Endodermal cell (in vitro differentiated cells): ENCODE measurements around the gene TTLL1. TPM values are rescaled to one million over a fixed set of nuclear protein-coding genes. Genes with fewer than 3 reads are reported as not detected.
"Not testable (repeated sequence)": the region's sequence is repeated elsewhere in the genome, so short reads cannot be mapped to it uniquely, and the experiment has no call there.

Experiments used
- DNase-seq: peaks from one replicate; pipeline ENCODE4 v3.0.0-alpha.2; 2017
- H3K27ac ChIP-seq: 2 replicates; pipeline ENCODE4 v1.5.1; 2013; ENCODE audit warnings: mild to moderate bottlenecking, low read depth, low read length, moderate library complexity
- H3K27me3 ChIP-seq: 2 replicates; pipeline ENCODE4 v1.6.1; 2013; ENCODE audit warnings: mild to moderate bottlenecking, low read length, moderate library complexity; ENCODE audit not compliant: insufficient read depth, control insufficient read depth, poor library complexity, severe bottlenecking
- H3K36me3 ChIP-seq: 2 replicates; pipeline ENCODE4 v1.7.0; 2013; ENCODE audit warnings: mild to moderate bottlenecking, low read length, moderate library complexity; ENCODE audit not compliant: control insufficient read depth, insufficient read depth
- H3K4me1 ChIP-seq: one replicate; pipeline ENCODE4 v1.7.0; 2013; ENCODE audit warnings: low read length; ENCODE audit not compliant: control insufficient read depth, insufficient read depth
- H3K4me3 ChIP-seq: 2 replicates; pipeline ENCODE4 v1.5.1; 2013; ENCODE audit warnings: mild to moderate bottlenecking, low read length, moderate library complexity
- H3K9ac ChIP-seq: 2 replicates; pipeline ENCODE4 v1.6.1; 2013; ENCODE audit warnings: mild to moderate bottlenecking, low read length, moderate library complexity; ENCODE audit not compliant: poor library complexity, severe bottlenecking; ENCODE audit errors: extremely low read depth
- H3K9me3 ChIP-seq: 2 replicates; pipeline ENCODE4 v1.6.1; 2013; ENCODE audit warnings: mild to moderate bottlenecking, low read length, moderate library complexity; ENCODE audit not compliant: control insufficient read depth
- H3K27ac Mint-ChIP-seq: 2 replicates; pipeline ENCODE4 v1.8.0; 2020; ENCODE audit warnings: mixed read lengths
- H3K27me3 Mint-ChIP-seq: 2 replicates; pipeline ENCODE4 v1.8.0; 2021; ENCODE audit warnings: mild to moderate bottlenecking, mixed read lengths; ENCODE audit not compliant: insufficient read depth
- H3K36me3 Mint-ChIP-seq: 2 replicates; pipeline ENCODE4 v1.8.0; 2020; ENCODE audit warnings: low read depth, mixed read lengths
- H3K4me1 Mint-ChIP-seq: 2 replicates; pipeline ENCODE4 v1.8.0; 2020; ENCODE audit warnings: mixed read lengths
- H3K4me3 Mint-ChIP-seq: 2 replicates; pipeline ENCODE4 v1.8.0; 2020; ENCODE audit warnings: mild to moderate bottlenecking, moderate library complexity, mixed read lengths
- H3K9me3 Mint-ChIP-seq: 2 replicates; pipeline ENCODE4 v1.8.0; 2020; ENCODE audit warnings: mild to moderate bottlenecking, mixed read lengths
- WGBS, 2 experiments: methylation state at CpG; one replicate each; pipeline versions ENCODE4 v1.1.5 to v1.1.7; 2013; ENCODE audit warnings: missing lambda C conversion rate in 2 of 2, mixed read lengths in 1 of 2; ENCODE audit not compliant: insufficient coverage in 1 of 2, insufficient read length in 1 of 2; 5-methylcytosine and 5-hydroxymethylcytosine counted together
- total RNA-seq, 2 donors: library from RNA; stranded (reverse); fragmentation: NEBNext Ultra II Directional in 1 of 2; extraction: Animal tissue kit (Norgen Biotek cat#: 25700) in 1 of 2; gene quantifications; 2 replicates in 1 of 2; 3 replicates in 1 of 2; pipeline ENCODE4 v1.2.1, GENCODE V29; 2021
- TF ChIP-seq, protein P1 (sequence below): fragments of 200-600 bp; sonication (generic); conservative IDR thresholded peaks from 2 replicates; pipeline ENCODE4 v1.5.0; 2021; ENCODE audit warnings: antibody characterized with exemption, mild to moderate bottlenecking

Gene TTLL1
- total RNA-seq, 2 donors from 2014 or later: 6.9 to 10.4 TPM

DNA sequence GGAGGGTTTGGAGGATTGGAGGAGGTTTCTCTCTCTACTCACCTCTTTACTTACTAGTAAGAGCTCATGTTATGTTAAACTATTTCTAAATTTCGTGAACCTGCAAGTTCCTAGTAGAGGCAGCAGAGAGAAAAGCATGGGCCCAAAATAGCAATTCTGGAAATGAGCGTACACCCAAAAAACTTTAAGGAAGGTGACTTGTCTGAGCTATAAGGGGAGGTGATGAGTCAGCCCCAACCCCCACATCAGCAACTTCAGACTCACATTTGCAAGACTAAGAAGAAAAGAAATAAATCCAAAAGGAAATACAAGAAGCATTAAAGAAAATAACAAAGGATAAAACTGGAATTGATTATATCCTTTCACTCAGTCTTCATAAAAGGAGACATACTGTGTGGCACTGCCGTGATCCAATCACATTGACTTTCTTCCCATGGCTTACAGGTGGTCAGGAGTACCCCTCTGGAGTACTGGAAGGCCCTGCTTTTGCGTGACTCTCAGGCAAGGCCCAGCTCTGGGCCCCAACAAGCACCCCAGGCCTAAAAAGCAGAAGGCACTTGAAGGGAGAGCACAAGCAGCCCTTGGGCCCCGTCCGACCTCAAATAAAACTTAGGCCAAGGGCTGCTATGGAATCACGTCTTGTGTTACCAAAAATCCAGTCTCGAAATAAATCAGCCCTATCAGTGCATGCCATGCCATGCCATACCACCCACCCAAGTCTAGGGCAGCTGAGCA lies 88.6 kb downstream of the TTLL1 start:
- no peaks in the 10 kb centered on the region for H3K27me3 Mint-ChIP-seq
- Histone ChIP-seq H3K9me3 (peaks cover 11% of the 10 kb centered on the region), H3K4me1 (peaks cover 16% of the 10 kb centered on the region), H3K27ac (no peak overlapping the region), H3K4me3 (no peak overlapping the region), H3K36me3 (no peaks in the 10 kb centered on the region), H3K27me3 (no peaks in the 10 kb centered on the region), H3K9ac (no peak overlapping the region)
- H3K36me3 Mint-ChIP-seq: peaks cover 15% of the 10 kb centered on the region
- no peak for DNase-seq
- WGBS, 2 experiments: 87 to 100% methylated on average over 4 to 8 of the region's 8 CpGs
- peaks cover 11% of the 10 kb centered on the region for H3K9me3 Mint-ChIP-seq
- H3K4me1 Mint-ChIP-seq: peaks cover 52% of the 10 kb centered on the region
- H3K4me3 Mint-ChIP-seq: no peak overlapping the region
- TF ChIP-seq, protein P1, sequence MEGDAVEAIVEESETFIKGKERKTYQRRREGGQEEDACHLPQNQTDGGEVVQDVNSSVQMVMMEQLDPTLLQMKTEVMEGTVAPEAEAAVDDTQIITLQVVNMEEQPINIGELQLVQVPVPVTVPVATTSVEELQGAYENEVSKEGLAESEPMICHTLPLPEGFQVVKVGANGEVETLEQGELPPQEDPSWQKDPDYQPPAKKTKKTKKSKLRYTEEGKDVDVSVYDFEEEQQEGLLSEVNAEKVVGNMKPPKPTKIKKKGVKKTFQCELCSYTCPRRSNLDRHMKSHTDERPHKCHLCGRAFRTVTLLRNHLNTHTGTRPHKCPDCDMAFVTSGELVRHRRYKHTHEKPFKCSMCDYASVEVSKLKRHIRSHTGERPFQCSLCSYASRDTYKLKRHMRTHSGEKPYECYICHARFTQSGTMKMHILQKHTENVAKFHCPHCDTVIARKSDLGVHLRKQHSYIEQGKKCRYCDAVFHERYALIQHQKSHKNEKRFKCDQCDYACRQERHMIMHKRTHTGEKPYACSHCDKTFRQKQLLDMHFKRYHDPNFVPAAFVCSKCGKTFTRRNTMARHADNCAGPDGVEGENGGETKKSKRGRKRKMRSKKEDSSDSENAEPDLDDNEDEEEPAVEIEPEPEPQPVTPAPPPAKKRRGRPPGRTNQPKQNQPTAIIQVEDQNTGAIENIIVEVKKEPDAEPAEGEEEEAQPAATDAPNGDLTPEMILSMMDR: no peak
- H3K27ac Mint-ChIP-seq: no peak overlapping the region

DNA sequence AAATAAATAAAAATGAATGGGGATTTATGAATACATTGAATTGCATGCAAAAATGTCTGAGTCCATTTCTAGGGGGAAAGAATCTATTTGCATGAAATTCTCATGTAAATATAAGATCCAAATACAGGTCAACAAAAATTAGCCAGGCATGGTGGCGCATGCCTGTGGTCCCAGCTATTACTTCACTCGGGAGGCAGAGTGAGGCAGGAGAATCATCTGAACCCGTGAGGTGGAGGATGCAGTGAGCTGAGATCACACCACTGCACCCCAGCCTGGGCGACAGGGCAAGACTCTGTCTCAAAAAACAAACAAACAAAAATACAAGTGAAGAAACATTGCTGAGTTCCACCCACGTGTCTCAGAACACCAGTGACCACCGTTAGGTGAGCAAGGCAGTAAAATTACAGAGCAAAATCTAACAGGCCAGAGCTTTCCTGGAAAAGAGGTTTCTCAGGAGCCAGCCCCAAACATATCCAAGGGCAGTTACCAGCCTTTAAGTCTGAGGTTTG lies 91.6 kb downstream of the TTLL1 start:
- Histone ChIP-seq H3K9ac (no peak overlapping the region), H3K4me1 (no peaks in the 10 kb centered on the region), H3K27ac (no peak overlapping the region), H3K9me3 (peaks cover 11% of the 10 kb centered on the region), H3K4me3 (no peak overlapping the region), H3K36me3 (peaks cover 13% of the 10 kb centered on the region), H3K27me3 (no peaks in the 10 kb centered on the region)
- H3K27me3 Mint-ChIP-seq: no peaks in the 10 kb centered on the region
- no peak for DNase-seq
- TF ChIP-seq, protein P1: no peak
- H3K36me3 Mint-ChIP-seq: peaks cover 25% of the 10 kb centered on the region
- H3K9me3 Mint-ChIP-seq: peaks cover 11% of the 10 kb centered on the region
- H3K4me3 Mint-ChIP-seq: no peak overlapping the region
- H3K27ac Mint-ChIP-seq: peak overlapping the region; percentile 23
- peaks cover 33% of the 10 kb centered on the region for H3K4me1 Mint-ChIP-seq
- WGBS, 2 experiments: 74 to 87% methylated on average over 3 to 6 of the region's 6 CpGs

DNA sequence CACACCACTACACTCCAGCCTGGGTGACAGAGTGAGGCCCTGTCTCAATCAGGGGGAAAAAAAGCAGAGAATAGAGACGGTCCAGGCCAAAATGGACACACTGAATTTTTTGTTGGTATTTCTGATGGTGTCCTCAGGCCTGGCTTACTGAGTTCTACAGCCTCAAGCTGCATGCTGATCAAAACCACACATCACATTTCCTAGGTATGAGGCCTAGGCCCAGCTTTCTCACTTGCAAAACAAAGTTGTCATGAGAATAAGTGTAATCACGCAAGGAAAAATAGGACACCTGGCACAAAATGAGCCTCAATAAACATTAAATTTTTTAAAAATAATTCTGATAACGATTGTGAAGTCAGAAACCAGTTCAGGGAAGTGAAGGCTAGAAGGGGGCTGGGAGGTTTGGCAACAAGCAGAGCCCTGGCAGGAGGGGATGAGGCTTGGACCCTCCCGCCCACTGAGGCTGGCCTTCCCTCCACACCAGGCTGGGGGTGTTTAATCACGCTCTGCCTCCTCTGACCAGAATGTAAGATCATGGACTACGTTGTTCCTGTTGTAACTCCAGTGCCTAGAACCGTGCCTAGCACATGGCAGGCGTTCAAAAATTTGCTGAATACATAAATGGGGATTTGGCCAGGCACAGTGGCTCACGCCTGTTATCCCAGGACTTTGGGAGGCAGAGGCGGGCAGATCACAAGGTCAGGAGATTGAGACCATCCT lies 92.4 kb downstream of the TTLL1 start:
- TF ChIP-seq, protein P1: no peak
- Mint-ChIP-seq H3K9me3 (peaks cover 11% of the 10 kb centered on the region), H3K4me3 (no peak overlapping the region), H3K27me3 (no peaks in the 10 kb centered on the region), H3K27ac (peak overlapping the region; percentile 68), H3K36me3 (peaks cover 31% of the 10 kb centered on the region), H3K4me1 (peaks cover 26% of the 10 kb centered on the region)
- Histone ChIP-seq H3K27ac (no peak overlapping the region), H3K4me3 (no peak overlapping the region), H3K27me3 (no peaks in the 10 kb centered on the region), H3K36me3 (peaks cover 19% of the 10 kb centered on the region), H3K9ac (no peak overlapping the region), H3K9me3 (peaks cover 11% of the 10 kb centered on the region), H3K4me1 (no peaks in the 10 kb centered on the region)
- WGBS, 2 experiments: 92% methylated on average over 6 to 10 of the region's 10 CpGs
- DNase-seq: no peak

DNA sequence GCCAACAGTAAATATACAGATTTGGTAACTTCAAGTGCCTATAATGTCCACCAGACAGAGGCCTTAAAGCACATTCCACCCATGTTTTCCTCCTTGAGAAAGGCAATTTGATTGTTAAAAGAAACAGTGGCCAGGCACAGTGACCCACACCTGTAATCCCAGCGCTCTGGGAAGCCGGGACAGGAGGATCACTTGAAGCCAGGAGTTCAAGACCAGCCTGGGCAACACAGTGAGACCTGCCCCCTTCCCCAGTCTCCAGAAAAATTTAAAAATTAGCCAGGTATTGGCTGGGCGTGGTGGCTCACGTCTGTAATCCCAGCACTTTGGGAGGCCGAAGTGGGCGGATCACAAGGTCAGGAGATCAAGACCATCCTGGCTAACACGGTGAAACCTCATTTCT lies 93.5 kb downstream of the TTLL1 start:
- Histone ChIP-seq H3K36me3 (peaks cover 19% of the 10 kb centered on the region), H3K9me3 (peaks cover 11% of the 10 kb centered on the region)
- H3K4me1 ChIP-seq, H3K4me3 Mint-ChIP-seq, H3K27ac ChIP-seq, DNase-seq, H3K27ac Mint-ChIP-seq, H3K4me3 ChIP-seq, H3K9ac ChIP-seq, H3K27me3 Mint-ChIP-seq, H3K27me3 ChIP-seq: not testable (repeated sequence)
- Mint-ChIP-seq H3K9me3 (peaks cover 11% of the 10 kb centered on the region), H3K4me1 (peaks cover 22% of the 10 kb centered on the region), H3K36me3 (peaks cover 31% of the 10 kb centered on the region)
- 90 to 93% methylated on average over 5 to 7 of the region's 7 CpGs for WGBS, 2 experiments
